ENCODE data around the gene ACSL5.

The ACSL5 gene

DNA sequence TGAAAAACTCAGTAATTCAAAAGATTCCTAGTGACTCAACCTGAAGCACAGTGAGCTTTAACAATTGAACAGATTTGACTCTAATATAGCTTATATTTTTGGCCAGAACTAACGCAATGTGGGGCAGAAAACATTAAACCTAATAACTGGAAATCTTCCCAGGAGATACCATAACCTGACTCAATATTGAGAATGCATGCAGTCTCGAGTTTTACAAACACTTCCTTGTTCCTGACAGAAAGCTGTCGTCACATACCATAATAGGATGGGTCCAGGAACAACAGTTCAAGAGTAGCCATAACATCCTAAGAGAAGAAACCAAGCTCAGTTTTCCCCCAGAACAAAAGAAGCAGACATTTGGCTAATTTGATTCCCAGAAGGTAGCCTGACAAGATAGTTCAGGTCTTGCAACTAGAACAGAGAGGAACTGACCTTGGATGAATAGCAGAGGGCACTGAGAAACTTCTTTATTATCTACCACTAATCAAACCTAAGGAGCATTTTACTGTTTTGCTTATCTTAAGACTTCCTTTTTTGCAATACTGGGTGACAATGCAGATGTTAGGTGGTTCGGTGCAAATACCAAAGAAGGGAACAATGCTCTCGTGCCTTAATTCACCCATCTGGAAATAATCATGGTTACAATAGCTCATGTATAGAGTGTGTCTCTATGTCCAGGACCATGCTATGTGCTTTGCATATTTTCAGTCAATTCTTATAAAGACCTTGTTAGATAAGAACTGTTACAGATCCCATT, 38.6 kb upstream of the ACSL5 start:
- H3K27ac ChIP-seq = peak overlapping the region; percentile 33; the same call in 1 of the 2 replicates
- TF ChIP-seq, protein P1, sequence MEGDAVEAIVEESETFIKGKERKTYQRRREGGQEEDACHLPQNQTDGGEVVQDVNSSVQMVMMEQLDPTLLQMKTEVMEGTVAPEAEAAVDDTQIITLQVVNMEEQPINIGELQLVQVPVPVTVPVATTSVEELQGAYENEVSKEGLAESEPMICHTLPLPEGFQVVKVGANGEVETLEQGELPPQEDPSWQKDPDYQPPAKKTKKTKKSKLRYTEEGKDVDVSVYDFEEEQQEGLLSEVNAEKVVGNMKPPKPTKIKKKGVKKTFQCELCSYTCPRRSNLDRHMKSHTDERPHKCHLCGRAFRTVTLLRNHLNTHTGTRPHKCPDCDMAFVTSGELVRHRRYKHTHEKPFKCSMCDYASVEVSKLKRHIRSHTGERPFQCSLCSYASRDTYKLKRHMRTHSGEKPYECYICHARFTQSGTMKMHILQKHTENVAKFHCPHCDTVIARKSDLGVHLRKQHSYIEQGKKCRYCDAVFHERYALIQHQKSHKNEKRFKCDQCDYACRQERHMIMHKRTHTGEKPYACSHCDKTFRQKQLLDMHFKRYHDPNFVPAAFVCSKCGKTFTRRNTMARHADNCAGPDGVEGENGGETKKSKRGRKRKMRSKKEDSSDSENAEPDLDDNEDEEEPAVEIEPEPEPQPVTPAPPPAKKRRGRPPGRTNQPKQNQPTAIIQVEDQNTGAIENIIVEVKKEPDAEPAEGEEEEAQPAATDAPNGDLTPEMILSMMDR (conservative IDR thresholded peaks at IDR 0.05) = no peak

DNA sequence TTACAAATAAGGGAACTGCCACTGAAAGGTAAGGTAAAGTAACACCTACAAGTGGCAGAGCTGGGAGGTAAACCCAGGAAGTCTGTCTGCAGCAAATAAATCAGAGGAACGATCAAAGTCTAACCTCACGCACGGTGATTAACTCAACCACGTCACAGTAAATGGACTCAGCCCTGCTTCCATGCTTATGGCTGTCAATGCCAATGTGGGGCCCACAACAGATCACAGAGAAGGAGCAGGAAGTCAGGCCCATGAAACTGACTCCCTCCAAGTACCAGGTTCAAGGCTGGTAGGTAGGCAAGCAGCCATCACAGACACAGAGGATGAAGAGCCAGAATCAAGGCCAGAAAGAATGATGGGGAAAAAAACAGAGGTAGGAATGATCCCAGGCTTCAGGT, 38.0 kb upstream of the ACSL5 start:
- TF ChIP-seq, protein P1 (conservative IDR thresholded peaks at IDR 0.05) = no peak
- peak overlapping the region; percentile 33; the same call in 1 of the 2 replicates for H3K27ac ChIP-seq

GRCh38 chr10:112336556-112337201, 37.2 kb upstream of the ACSL5 start:
- TF ChIP-seq, protein P1 (conservative IDR thresholded peaks at IDR 0.05) = no peak
- H3K27ac ChIP-seq = peak overlapping the region; percentile 33; the same call in 1 of the 2 replicates

GRCh38 chr10:112338957-112339356, 35.0 kb upstream of the ACSL5 start:
- TF ChIP-seq, protein P1 (conservative IDR thresholded peaks at IDR 0.05) = no peak
- no peak overlapping the region for H3K27ac ChIP-seq

DNA sequence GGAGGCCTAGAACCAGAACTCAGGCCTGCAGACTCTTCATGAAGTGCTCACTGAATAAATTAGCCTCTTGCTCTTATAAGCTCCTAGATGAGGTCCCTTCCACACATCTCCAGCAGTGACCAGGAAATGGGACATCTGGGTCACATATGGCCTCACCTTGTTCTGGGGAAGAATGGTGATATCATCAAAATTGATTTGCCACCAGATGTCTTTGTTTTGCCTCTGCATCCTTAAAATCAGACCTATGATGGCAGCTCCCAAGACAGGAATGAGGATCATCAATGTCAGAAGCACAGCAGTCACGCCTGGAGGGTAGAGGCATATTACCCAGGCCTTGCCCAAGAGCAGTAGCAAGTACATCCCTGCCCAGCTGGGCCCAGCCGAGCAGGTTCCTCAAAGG, 33.3 kb upstream of the ACSL5 start:
- no peak overlapping the region for H3K27ac ChIP-seq
- TF ChIP-seq, protein P1 (conservative IDR thresholded peaks at IDR 0.05) = no peak

- TF ChIP-seq, protein P1 (conservative IDR thresholded peaks at IDR 0.05) = no peak
- H3K27ac ChIP-seq = no peak overlapping the region
Measured at GRCh38 chr10:112343056-112343806, 30.7 kb upstream of the ACSL5 start.

GRCh38 chr10:112344261-112344660, 29.7 kb upstream of the ACSL5 start:
- TF ChIP-seq, protein P1 (conservative IDR thresholded peaks at IDR 0.05) = no peak

More at GRCh38 chr10:112344261-112344660, 29.7 kb upstream of the ACSL5 start:
- H3K27ac ChIP-seq = no peak overlapping the region
